ENCODE measurements around the gene USP21.

Gene USP21

DNA sequence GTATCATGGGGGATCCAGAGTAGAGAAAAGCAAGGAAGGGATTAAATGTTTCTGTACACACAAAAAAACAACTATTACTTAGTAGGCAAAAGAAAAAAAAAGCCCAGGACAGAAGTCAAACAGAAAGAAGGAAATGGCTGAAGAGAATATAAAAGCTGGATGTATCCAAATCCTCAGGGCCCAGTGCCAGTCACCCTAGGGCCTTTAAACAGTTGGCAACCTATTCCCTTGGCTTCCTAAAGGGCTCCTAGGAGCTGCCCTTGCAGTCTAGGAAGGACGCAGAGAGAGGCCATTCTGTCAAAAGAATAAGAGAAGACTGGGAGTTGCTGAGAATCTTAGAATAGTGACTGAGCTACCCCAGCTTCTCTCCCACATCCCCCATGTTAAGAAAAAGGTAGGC lies 13.0 kb downstream of the USP21 start:
- 0 out of 2 replicates have a peak overlapping the region, but pooled peaks have one; percentile 14 for H3K27ac ChIP-seq
- TF ChIP-seq, protein P1, sequence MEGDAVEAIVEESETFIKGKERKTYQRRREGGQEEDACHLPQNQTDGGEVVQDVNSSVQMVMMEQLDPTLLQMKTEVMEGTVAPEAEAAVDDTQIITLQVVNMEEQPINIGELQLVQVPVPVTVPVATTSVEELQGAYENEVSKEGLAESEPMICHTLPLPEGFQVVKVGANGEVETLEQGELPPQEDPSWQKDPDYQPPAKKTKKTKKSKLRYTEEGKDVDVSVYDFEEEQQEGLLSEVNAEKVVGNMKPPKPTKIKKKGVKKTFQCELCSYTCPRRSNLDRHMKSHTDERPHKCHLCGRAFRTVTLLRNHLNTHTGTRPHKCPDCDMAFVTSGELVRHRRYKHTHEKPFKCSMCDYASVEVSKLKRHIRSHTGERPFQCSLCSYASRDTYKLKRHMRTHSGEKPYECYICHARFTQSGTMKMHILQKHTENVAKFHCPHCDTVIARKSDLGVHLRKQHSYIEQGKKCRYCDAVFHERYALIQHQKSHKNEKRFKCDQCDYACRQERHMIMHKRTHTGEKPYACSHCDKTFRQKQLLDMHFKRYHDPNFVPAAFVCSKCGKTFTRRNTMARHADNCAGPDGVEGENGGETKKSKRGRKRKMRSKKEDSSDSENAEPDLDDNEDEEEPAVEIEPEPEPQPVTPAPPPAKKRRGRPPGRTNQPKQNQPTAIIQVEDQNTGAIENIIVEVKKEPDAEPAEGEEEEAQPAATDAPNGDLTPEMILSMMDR (conservative IDR thresholded peaks at IDR 0.05), result no peak

DNA sequence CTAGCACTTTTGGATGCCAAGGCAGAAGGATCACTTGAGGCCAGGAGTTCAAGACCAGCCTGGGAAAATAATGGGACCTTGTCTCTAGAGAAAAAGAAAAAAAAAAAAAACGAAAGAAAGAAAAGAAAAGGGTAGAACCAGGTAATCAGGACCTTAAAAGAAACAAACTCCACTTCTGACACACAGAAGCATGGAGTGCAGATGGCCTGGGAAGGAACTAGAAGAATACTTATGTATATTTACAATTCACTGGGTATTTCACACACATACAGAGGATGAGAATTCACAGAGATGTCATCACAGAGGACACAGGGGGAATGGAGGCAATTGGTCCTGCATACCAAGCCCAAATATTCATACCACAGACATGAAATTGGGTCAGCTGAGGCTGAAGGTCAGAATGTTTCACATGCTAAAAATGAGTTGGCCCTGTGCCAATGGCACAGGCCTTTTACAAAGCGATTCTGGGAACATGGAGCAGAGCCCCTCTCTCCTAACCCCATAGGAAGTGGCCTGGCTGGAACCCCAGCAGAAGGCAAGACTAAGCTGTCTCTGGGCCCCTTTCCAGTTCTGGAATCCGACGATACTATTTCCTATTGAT lies 13.6 kb downstream of the USP21 start:
- TF ChIP-seq, protein P1 (conservative IDR thresholded peaks at IDR 0.05), result no peak
- H3K27ac ChIP-seq, result peak overlapping the region; percentile 14; the same call in 1 of the 2 replicates

DNA sequence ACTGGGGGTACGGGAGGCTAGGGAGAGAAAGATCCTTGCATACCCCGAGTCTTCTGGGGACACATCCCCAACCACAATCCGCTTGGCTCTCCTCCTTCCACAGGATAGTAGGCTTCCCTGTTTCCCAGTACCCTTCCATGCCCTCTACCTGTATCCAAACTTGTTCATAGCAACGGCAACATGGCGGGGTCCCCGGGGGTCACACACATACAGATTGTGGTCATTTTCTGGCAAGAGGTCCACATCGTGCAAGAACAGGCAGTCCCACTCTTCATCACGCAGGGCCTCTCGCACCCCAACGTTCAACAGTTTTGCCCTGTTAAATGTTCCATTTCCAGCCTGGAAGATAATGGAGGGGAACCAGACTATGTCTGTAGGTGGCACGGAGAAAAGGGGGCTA lies 14.4 kb downstream of the USP21 start:
- H3K27ac ChIP-seq, result no peak overlapping the region
- TF ChIP-seq, protein P1 (conservative IDR thresholded peaks at IDR 0.05), result no peak

DNA sequence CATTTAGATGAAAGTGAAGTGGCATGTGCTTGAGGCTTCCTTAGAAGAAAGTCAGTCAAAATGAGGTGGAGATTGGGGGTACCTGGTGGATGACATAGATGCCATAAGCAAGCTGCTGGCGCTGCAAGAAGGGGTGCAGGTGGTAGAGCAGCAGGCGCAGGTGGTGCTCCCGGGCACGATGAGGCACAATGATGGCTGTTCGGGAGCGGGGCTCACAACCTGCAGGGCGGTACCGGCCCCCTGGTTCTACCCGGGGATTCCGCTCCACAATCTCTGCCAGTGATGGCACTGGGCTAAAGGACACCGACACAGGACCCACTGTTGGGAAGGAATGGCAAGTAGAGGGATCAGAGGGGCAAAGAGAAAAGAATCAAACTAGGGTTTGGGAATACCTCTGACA lies 15.6 kb downstream of the USP21 start:
- H3K27ac ChIP-seq, result no peak overlapping the region
- TF ChIP-seq, protein P1 (conservative IDR thresholded peaks at IDR 0.05), result no peak

DNA sequence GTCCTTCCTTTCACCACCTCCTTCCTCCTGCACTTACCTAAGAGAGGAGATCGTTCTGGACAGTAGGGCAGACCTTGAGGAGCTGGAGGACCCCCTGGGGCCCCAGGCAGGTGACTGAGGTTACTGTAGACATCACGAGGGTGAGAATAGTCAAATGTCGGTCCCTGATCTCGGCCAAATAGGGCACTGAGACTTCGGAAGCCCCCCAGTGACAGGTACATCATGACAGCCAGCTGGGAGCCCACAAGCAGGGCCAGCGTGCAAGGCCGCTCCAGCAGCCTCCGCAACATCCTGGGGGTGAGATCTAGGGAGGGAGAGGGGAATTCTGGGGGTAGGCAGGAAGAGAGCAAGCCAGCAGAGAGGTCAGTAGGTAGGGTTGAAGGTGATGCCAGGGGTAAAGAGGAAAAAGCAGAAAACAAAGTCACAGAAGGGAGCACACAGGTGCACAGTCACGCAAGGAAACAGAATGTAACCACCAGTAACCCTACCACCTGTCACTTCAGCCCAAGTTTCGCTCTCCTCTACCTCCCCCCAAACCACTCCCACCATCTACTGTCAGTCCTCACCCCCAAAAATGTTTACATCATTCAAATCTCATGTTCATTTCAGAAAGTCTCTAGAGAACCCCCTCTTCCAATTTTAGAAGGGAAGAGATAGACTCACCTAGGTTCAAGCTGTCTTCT lies 16.6 kb downstream of the USP21 start:
- TF ChIP-seq, protein P1 (conservative IDR thresholded peaks at IDR 0.05), result no peak
- H3K27ac ChIP-seq, result peak overlapping the region; percentile 74; the same call in 1 of the 2 replicates

DNA sequence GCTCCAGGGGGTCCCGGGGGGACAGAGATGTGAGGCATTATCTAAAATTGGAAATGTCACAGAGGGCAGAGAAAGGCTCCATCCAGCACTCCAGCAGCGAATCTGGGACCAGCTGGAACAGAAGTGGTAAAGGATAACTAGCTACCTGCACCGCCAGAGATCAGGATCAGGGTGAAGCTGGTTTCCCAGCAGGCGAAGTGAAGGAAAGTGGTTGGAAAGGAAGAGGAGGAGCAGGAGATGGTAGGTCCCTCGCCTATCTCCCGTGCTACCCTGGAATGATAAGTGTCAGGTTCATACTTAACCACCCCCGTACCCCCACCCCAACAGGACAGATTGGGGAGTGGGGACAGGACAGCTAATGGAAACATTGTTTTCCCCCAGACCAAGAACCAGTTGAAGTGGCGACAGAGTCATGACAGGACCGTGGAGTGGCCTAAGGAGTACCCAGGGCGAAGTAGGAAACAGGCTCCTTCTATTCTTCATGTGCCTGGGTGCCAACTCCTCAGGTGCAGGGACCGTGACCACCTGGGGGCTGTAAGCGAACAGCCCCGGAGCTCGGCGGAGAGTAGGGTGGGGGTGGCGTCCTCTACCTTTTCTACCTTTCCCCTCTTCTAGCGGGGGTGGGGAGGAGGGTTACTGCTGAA lies 17.3 kb downstream of the USP21 start:
- TF ChIP-seq, protein P1 (conservative IDR thresholded peaks at IDR 0.05), result no peak
- peak overlapping the region; percentile 74 for H3K27ac ChIP-seq

DNA sequence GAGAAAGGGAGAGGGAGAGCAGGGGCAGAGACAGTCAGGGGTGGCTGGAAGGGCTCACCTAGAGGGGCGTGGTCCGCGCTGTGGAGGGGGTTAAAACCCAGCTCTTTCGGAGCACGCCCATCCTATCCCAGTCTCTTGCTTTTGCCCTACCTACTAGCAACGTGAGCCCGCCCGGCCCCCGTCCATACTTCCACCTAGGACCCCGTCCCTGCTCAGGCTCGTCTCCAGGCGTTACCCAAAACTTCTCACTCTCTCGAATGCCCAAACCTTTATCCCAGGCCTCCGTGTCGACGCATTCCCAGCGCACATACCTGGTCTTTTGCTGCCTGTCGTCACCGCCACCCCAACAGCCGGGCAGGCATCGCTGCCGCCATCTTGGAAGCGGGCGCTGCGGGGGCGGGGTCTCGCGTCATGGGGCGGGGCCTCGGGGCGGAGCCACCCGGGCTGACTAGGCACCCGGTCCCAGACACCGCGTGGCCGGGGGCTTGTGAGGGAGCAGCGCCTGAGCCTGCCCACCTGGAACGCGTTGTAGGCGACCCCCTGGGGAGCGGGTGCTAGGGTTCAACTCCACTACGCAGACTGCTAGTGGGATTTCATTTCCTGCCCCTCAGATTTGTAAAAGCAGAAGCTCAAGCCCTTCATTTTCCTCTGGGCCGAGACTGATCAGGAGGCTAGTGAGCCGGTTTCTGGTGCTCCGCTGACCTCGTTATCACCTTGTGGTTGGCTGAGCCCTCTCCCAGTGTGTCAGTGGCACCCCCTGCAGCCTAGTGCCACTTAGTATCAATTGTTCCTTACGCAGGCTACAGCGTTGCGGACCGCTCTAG lies 18.0 kb downstream of the USP21 start, which contains the start of gene B4GALT3:
B4GALT3 (minus strand) TSS at position 396 of the 824 bp plus-strand sequence. CDS start 1,447 bp downstream, outside the sequence.
- H3K27ac ChIP-seq, result peak within 1 kb of the TSS; percentile 74
- TF ChIP-seq, protein P1 (conservative IDR thresholded peaks at IDR 0.05), result peak; percentile 19
